Measurements from ENCODE around the gene RAPGEF1.

RAPGEF1 gene

GRCh38 chr9:131748411-131748955 lies 8.6 kb upstream of the RAPGEF1 start:
- DNase-seq, result no peak

GRCh38 chr9:131747352-131747751 lies 7.5 kb upstream of the RAPGEF1 start:
- peak; percentile 44 for DNase-seq

DNA sequence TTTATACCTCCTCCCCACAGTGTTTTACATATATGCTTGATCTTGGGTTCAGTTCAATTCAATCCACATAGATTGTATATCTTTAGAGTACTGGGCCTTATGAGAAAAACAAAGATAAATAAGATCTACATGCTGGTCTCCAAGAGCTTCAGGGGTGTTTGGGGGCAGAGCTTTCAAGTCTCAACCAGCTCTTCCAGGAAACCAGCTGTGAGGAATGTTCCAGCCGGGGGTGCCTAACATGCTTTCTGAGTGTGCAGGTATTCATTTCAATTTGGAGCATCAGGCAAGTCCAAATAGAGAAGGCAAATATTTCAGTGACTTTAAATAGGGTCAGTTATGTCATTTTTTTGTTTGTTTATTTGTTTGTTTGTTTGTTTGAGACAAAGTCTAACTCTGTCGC lies 5.7 kb upstream of the RAPGEF1 start:
- DNase-seq, result no peak

DNA sequence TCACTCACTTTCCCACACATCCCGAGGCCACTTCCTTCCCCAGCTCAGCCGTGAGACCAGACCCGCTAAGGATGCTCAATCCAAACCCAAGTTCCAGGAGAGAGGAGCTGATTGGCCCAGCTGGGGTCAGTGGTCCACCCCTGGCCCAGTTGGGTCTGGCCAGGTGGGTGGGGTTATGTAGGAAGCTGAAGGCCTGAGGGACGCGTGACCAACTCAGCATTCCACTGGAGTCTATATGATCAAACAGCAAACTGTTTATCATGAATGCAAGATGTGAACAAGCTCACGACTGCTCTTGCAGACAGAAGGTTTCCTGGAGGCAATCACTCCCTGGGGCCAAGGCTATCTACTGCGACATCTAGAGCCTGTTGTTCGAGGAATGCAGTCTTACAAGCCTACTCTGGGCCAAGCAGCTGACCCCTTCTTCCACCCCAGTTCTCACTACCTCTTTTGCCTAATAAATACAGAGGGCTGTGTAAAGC lies 4.9 kb upstream of the RAPGEF1 start:
- DNase-seq, result no peak

DNA sequence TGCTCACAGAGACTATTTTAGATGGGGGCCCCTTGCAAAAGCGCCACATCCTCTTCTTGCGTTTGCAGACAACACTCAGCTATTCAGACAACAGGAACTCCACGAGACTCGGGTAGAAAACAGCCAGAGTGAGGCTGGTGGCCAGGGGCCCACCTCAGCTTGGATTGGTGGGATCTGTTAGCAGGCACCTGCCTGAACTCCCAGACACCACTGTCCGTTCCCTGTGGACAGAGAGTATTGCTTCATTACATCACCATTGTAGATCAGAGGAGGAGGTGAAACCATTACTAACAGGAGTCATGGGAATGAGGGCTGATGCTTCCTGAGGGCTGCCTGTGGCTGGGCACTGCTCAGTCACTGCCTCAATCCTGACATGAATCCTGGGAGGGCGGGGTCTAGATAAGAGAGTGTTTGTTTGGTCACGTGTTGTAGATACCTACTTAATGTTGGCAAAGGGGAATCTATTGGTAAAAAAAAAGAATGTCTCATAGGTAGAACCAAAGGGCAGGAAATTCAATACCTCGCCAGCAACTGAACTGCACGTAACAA lies 4.4 kb upstream of the RAPGEF1 start:
- DNase-seq, result peak; percentile 40

DNA sequence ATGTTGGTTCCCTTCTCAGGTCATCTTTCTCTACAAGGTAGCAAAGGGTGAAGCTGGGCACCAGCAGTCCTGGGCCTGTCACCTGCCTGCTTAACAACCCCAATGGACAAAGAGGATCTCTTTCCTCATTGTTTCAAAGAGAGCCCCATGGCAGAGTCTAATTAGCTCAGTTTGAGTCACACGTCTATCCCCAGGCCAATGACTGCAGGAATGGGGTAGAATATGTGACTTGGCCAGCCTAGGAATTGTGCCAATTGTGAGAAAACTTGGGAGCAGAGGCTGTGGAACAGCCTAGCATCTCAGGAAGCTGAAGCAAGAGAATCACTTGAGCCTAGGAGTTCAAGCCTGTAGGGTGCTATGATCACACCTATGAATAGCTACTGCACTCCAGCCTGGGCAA lies 3.6 kb upstream of the RAPGEF1 start:
- no peak for DNase-seq

- no peak for DNase-seq
Measured at GRCh38 chr9:131743096-131743495, 3.2 kb upstream of the RAPGEF1 start.

GRCh38 chr9:131740898-131741297 lies 1.0 kb upstream of the RAPGEF1 start:
- no peak for DNase-seq

DNA sequence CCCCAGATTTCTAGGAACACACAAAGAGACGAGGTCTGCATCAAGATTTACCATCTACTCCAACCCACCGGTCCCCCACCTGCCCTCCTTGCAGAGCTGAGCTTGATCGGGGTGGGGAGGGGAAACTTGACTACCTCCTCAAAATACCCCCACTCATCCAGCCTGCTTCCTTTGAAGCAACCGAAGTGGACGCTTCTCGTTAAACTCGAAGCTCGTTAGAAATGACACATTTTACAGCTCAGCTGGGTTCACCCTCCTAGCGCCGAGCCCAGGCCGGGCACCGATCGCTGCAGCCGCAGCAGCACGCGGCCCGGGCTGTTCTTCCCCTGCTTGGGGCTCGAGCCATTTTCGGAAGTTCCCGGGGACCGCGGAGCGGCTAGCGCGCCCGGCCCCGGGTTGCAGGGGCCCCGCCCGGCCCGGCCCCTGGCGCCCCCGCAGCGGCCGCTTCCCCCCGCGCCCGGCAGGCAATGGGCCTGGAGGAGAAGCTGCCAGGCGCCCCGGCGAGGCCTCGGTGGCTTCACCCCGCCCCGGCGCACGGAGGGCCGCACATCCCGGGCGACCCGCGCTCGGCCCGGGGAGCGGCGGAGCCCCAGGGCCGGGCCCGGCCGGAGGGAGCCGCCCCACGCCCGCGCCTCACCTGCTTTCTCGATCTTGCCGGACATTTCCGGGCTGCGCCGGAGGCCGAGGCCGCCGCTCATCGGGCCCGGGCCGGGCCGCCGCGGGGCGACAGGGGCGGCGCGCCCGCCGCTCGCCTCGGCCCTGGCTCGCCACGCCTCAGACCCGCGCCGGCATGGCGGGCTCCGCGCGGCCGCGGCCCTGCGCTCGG lies 530 bp downstream of the RAPGEF1 start:
- DNase-seq, result peak; percentile 42

GRCh38 chr9:131738293-131739132 lies 1.4 kb downstream of the RAPGEF1 start:
- DNase-seq, result no peak

DNA sequence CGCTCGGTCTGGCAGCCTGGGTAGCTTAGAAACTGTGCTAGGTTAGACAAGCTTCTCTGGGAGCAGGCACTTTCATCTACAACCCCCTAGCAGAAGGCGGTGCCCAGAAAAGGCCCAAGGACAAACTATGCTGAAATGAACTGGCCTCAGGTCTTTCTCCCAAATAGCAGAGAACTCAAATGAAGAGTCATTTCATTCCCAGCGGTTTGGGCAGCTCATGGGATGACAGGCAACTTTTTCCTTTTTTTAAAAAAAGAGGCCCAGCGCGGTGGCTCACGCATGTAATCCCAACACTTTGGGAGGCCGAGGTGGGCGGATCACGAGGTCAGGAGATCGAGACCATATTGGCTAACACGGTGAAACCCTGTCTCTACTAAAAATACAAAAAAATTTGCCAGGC lies 2.5 kb downstream of the RAPGEF1 start:
- no peak for DNase-seq

DNA sequence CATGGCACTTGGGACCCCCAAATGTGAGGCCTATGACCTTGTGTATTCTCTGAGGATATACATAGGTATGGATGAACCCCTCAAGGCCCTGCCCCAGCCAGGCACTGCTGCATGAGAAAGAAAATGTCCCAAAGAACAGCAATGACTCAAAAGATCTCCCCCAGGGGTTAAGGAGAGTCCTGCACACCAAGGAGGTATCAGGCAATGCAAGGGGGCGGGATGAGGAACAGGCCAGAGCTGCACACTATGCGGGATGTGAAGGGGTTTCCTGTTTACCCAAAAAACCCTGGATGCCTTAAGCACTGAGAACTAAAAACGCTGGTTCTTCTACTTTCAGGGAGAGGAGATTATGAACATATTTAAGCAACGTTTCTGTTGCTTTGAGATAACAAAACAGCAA lies 3.4 kb downstream of the RAPGEF1 start:
- DNase-seq, result no peak

GRCh38 chr9:131735238-131736128 lies 4.4 kb downstream of the RAPGEF1 start:
- no peak for DNase-seq

DNA sequence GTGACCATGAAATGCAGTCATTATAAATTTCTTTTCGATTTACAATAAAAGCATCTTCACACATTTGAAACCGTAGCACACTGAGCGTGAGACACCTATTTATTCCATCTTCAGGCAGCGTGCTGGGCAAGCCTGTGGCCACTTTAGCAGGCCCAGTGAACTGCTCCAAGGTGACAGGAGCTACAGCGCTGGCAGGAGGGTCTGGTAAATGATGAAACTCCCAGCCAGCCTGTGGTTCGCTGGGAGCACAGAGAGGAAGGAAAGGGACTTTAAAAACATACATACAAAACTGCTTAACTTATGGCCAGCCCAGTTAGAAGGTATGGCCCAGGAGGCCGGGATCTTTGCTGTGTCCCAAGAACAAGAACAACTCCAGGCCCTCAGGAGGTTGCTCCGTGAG lies 5.1 kb downstream of the RAPGEF1 start:
- no peak for DNase-seq

- peak; percentile 69 for DNase-seq
Measured at GRCh38 chr9:131734165-131734610, 5.7 kb downstream of the RAPGEF1 start.

GRCh38 chr9:131733541-131734061 lies 6.3 kb downstream of the RAPGEF1 start:
- DNase-seq, result peak; percentile 52

GRCh38 chr9:131732636-131733289 lies 7.1 kb downstream of the RAPGEF1 start:
- DNase-seq, result peak; percentile 78

GRCh38 chr9:131732061-131732526 lies 7.8 kb downstream of the RAPGEF1 start:
- DNase-seq, result no peak

GRCh38 chr9:131731644-131732043 lies 8.2 kb downstream of the RAPGEF1 start:
- DNase-seq, result peak; percentile 34

GRCh38 chr9:131731237-131731636 lies 8.6 kb downstream of the RAPGEF1 start:
- no peak for DNase-seq

- DNase-seq, result peak; percentile 83
Measured at GRCh38 chr9:131728961-131729360, 10.9 kb downstream of the RAPGEF1 start.

Data from CD4-positive, alpha-beta T cell treated with Interleukin-15 for 1 hour (primary cell).